Endometrium (tissue), 2 donors: Measurements from ENCODE around the gene AXL.
"Not testable (repeated sequence)": the region's sequence is repeated elsewhere in the genome, so short reads cannot be mapped to it uniquely, and the experiment has no call there.

ENCODE experiments used
- FAIRE-seq: peaks from 2 replicates; lab custom pipeline; 2012; peaks lifted over from hg19 to GRCh38; lab: Jason Lieb, UNC
- donor health status: control.
- donor health status: control.

The AXL gene

DNA sequence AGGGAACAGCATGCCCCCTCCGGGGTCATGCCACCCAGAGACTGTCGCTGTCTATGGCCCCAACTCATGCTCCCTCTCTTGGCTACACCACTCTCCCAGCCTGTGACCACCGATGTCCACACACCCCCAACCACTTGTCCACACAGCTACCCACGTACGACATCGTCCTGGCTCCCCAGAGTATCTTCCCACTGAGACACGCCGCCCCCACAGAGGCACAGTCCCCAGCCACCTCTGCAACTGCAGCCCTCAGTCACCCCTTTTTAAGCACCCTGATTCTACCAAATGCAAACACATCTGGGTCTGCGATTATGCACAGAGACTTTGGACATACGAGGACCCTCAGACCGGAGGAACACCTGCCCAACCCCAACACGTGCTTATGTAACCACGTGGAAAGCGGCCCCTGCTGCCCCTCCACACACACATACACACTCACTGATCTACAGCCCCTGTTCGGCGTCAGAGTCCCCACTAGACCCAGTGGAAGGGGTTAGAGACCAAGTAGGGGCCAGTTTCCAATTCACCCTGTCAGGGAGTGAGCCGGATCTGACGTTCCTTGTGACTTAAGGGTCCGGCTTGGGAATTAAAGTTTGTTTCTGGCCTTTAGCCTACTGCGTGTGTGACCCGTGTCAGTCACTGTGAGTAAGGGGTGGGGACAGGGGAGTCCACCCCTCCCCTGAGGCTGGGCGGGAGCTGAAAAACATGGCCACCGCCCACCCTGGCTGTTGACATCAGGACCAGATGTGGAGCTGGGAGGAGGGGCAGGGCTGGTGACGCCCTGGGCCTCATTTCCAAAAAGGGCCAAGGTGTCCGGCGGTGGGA, 11.9 kb upstream of the AXL start:
- FAIRE-seq, result no peak

DNA sequence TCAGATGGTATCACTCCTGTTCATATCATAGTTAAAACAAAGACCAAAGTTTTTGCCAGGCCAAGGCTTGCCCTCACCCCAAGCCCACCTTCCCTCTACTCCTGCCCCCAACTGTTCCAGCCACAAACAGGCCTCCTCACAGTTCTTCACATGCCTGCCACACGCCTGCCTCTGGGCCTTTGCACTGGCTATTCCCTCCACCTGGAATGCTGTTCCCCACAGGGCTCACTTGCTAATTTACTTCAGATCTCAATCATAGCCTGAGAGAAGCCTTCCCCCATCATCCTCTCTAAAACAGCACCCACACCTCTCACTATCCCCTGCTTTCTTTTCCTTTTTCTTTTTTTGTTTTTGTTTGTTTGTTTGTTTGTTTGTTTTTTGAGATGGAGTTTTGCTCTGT, 4.9 kb upstream of the AXL start:
- FAIRE-seq, result no peak

DNA sequence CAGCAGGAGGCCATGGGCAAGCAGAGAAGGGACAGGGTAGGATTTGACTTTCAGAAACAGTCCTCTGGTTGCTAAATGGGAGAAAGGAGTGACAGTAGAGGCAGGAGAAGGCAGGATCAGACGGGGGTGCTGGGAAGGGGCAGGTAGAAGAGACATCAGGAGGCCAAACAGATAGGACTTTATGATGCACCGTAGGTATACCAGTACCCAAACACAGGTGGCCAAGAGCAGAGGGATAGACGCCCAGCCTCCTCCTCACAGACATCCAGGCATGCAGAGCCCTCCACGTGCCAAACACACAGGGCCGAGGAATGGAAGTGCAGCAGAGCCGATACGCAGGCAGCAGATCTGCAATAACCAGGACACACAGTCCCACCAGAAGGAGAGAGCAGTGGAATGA, 1.3 kb upstream of the AXL start:
- no peak for FAIRE-seq

DNA sequence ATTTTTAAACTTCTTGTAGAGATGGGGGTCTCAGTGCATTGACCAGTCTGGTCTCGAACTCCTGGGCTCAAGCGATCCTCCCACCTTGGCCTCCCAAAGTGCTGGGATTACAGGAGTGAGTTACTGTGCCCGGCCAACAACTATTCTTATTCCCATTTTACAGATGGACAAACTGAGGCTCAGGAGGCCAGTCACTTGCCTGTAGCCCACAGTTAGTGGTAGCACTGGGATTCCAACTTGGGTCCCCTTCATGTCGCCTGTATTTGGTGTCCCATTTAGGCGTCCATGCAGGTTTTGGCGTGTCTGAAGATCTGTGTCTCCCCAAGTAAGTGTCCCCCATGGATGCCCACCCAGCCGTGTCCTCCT, 791 bp upstream of the AXL start:
- no peak for FAIRE-seq

DNA sequence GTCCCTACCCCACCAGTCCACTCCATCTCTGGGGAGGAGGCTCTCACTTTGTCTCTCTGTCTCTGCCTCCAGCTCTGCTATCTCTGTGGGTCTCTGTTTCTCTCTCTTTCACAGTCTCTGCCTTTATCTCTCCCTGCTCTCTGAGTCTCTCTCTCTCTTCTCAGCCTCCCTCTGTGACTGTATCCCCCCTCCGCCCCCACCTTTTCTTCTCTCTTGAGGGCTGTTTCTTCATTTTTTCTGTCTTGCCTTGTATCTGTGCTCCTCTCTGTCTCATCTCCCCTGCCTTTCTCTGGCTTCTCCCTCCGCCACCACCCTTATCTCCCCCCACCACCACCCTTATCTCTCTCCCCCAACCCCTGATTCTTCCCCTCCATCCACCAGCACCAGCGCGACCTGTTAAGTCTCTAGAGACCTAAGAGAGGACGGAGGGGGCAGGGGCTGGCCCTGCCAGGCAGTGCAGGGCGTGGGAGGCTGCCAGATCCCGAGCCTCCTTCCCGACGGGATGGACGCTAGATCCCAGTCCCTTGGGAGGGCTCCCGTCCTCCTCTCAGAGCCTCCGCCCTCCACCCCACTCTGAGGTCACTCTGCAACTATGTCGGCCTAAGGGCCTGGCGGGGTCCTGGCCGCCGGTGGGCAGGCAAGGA, 1.0 kb downstream of the AXL start:
- FAIRE-seq, result no peak

DNA sequence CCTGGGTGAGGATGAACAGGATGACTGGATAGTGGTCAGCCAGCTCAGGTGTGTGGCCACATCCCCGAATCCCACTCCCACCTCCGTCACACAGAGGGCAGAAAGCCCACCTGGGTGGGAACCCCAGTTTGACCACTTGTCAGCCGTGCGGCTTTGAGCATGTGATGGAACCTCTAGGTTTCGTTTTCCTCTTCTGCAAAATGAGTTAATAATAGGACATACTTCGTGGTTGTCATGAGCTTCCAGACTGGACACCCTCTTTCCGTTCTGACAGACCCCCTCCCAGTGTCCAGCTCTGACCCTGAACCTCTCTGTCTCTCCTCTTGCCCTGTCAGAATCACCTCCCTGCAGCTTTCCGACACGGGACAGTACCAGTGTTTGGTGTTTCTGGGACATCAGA, 1.8 kb downstream of the AXL start:
- FAIRE-seq, result no peak

DNA sequence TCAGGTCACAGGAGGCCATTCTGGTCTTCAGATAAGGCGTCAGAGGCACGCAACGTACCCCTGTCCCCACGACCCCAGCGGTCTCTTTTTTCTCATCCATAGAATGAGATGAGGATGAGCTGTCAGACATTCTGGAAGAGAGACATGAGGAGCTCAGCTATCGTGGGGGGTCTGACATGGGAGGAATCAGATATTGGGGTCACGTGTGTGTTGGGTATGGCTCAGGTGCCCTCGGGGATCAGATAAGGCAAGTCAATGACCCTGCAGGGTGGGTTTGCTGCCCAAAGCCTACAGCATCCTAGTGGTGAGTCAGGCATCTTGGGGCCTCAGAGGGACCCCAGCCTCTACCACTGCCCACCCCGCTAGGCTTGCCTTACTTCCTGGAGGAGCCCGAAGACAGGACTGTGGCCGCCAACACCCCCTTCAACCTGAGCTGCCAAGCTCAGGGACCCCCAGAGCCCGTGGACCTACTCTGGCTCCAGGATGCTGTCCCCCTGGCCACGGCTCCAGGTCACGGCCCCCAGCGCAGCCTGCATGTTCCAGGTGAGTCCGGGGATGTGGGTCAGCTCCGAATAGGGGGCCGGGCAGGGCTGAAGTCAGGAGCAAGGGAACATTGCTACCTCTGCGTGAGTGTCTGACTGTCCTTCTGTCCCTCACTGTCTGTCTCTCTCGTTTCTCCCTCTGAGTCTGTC, 2.6 kb downstream of the AXL start:
- FAIRE-seq, result no peak

DNA sequence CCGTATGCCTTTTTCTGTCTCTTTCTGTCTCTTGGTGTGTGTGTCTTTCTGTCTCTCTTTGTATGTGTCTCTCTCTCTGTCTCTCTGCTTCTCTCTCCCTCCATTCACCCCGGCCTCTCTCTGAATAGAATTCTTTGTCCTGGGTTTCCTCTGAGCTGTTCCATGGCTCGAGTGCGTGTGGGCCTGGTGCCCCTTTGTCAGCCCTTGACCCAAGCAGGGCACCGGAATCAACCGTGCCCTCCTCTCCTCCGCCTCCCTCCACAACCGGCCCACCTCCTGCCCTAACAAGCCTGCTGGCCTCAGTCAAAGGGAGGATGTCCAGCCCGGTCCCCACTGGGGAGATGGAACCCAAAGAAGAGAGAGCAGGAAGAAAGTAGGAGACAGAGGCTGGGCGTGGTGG, 3.2 kb downstream of the AXL start:
- no peak for FAIRE-seq

DNA sequence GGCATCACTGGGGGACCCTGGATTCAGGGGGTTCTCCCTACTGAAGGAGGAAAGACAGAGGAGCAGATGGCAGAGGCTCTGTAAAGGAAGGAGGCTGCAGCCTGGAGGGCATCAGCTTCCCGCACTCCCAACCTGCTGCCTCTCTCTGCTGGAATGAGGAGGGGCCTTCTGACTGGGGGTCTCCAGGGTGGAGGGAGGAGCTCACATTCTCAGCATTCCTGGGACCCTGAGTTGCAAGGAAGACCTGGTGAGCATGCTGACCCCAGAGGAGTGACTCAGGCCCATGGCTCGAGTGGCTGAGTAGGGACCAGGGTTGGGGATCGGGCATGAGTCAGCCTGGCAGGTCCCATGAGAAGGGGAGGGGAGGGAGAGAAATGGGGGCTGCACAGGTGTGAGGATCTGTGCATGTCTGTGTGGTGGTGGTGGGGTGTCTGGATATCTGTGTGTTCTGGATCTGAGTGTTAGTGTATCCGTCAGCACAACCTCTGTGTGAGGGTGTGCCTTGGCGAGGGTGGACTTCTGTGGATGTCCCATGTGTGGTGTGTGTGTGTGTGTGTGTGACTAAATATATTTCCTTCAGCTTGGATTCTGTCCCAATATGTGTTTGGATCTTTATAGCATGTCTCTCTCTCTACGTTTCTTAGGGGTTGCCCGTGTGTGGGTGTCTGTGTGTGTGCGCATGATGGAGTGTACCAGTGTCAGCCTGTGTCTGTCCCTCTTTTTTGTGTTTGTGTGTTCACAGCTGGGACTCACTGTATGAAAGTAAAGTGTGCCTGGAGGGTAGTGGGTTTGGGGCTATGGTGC, 4.6 kb downstream of the AXL start:
- FAIRE-seq, result no peak

DNA sequence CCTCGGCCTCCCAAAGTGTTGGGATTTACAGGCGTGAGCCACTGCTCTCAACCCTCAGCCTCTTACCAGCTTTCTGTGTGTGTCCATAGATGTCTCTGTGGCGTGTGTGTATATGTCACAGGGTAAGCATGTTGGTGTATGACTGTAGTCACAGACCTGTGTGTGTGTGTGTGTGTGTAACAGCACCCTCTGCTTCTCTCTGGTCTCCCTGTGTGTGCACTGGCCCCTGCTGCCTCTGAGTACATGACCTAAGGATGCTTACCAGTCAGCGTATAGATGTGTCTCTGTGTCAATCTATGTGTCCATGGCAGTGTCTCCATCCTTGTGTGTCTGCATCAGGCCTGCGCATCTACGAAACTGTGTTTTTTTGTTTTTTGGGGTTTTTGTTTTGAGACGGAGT, 5.6 kb downstream of the AXL start:
- no peak for FAIRE-seq

DNA sequence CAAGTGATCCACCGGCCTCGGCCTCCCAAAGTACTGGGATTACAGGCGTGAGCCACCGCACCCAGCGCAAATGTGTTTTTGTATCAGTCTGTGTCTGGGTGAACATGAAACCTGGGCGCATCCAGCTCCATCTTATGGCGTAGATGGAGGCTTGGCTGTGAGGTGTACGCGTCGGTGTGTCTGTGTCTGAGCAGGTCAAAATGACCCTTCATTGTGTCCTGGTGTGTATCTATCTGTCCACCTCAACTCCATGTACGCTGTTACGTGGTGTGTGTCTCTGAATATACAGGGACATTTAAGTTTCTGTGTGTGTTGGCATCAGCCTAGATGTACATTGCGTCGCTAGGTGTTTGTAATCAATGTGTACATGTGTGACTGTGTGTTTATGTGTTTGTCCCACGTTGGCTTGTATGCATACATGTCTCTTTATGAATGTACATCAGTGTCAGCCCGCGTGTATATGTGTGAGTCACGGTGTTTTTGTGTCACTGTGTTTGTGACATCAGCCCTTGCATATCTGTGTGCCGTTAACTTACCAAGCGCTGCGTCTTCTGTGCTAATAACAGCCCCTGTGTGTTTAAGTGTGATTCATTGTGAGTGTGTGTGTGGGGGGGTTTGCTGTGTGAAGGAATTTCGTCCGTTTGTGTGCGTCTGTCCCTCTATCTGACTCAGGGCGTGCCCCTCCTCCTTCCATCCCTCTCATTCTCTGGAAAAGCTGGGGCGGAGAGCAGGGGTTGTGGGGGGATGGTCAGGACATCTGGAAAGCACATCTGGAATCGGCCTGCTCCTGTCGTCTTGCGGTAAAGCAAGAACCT, 6.4 kb downstream of the AXL start:
- no peak for FAIRE-seq

DNA sequence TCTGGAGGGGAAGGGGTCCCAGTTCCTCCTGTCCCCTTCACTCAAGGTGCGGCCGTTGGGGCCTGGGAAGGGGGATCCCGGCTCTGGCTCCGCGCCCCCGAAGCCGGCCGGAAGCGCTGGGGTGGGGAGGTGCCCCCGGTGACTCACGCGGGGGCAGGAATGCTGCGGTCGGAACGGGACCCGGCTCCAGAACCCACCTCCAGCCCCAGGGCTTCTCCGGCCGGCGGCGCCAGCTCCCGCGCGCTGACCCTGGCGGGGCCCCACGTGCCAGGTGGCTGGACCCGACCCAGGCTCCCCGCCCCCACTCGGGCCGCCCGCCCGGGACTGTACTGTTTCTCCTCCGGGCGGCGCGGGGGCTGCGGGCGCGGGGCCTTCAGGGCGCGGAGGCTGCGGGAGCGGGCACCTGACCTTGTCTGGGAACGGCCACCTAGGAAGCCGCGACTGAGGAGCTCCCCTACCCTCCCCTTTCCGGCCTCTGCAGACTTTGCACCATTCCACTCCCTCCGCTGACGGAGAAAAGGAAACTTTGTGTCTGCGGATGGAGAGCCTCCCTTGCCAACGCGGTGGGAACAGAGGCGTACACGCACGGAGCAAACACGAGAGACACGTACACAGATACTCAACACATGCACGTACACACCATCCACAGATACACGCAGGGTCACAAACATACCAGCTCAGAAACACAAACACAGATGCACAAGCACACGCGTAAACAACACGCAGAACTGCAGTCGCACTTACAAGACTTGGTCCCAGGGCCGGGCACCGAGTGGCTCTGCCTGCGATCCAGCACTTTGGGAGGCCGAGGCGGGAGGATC, 7.2 kb downstream of the AXL start:
- no peak for FAIRE-seq

DNA sequence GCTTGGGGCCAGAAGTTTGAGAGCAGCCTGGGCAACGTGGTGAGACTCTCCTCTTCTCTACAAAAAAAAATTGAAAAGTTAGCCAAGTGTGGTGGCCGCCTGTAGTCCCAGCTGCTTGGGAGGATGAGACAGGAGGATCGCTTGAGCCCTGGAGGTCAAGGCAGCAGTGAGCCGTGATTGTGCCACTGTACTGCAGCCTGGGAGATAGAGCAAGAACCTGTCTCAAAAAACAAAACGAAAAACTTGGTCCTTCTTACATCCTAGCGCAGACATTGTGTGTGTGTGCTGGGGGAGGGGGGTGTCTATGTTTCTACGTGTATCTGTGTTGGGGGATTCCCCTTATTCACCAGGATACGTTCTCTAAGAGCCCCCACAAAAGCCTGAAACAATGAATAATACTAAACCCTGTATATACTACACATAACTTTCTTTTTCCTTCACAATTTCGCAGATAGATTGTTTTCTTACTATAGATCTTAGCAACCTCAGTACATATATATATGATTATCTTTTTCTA, 7.9 kb downstream of the AXL start:
- FAIRE-seq, result no peak

DNA sequence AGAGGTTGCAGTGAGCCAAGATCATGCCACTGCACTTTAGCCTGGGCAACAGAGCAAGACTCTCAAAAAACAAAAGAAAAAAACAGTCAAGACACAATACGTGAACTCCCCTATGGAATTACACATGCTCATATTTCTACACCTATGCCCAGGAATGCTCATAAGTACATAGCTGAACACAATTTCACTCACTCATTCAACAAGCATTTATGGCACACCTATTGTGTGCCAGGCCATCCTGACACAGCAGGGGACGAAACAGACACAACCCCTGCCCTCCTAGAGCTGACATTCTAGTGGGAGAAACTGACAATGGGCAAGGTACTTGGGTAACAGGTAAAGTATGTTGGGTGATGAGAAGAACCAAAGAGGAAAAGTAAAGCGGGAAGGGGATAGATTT, 9.5 kb downstream of the AXL start:
- FAIRE-seq, result no peak

DNA sequence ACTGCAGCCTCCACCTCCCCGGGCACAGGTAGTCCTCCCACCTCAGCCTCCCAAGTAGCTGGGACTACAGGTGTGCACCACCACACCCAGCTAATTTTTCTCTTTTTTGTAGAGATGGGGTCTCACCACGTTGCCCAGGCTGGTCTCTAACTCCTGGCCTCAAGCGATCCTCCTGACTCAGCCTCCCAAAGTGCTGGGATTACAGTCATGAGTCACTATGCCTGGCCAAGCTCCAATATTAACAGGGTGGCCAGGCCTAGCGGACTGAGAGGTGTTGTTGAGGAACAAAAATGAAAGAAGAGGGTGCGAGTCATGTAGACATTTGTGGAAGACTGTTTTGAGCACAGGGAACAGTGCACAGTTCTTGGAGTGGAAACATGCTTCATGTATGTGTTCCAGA, 10.3 kb downstream of the AXL start:
- not testable (repeated sequence) for FAIRE-seq

DNA sequence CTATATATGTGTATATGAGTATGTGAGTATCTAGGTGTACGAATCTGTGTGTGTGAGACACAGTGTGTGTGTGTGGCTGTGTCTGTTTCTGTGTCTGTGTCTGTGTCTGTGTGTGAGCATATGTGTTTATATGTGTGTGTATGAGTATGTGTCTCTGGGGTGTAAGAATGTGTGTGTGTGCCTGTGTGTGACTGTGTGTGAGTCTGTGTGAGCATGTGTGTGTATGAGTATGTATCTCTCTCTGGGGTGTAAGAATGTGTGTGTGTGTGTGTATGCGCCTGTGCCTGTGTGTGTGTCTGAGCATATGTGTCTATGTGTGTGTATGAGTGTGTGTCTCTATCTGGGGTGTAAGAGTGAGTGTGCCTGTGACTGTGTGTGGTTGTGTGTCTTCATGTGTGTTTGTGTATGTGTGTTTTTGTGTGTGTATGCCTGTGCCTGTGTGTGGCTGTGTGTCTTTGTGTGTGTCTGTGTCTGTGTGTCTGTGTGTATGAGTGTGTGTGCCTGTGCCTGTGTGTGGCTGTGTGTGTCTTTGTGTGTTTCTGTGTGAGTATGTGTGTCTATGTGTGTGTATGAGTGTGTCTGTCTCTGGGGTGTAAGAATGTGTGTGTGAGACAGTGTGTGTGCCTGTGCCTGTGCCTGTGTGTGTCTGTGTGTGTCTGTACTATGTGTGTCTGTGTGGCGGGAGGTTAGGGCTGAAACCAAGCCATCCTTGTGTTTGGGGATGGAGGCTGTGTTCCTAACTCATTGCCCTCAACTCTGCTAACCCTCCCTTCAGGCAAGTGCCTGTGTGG, 11.2 kb downstream of the AXL start:
- no peak for FAIRE-seq

DNA sequence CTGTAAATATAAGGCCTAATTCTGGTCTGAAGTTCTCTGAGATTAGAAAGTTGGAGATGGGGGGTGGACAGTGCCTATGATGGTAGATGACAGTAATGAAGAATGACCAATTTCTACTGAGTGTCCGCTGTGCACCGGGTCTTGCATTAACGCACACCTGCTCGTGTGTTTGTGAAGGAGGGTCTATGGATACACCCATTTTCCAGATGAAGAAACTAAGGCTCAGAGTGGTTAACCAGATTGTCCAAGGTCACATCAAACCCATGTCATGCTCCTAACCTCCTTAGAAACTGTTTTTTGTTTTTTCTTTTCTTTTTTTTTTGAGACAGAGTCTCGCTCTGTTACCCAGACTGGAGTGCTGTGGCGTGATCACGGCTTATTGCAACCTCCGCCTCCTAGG, 13.7 kb downstream of the AXL start:
- no peak for FAIRE-seq

DNA sequence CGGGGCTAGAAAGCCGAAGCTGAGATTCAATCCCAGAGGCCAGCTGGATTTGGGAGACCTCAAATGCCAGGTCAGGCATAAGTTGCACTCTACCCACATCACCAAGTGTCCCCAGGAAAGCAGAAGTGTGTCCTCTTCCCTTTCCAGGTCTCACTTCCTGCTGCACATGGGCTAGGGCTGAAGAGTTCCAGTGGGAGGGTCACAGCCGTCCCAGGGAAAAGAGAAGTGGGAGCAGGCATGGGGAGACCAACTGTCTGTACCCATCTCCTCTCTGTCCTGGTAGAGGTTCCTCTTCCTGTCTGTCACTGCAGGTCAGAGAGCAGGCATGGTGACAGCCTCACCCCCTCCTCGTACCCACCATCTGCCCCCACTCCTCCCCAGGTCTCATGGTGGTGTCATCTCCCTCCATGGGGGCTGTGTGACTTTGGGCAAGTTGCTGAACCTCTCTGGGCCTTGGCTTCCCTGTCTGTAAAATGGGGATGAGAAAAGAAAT, 14.8 kb downstream of the AXL start:
- no peak for FAIRE-seq

DNA sequence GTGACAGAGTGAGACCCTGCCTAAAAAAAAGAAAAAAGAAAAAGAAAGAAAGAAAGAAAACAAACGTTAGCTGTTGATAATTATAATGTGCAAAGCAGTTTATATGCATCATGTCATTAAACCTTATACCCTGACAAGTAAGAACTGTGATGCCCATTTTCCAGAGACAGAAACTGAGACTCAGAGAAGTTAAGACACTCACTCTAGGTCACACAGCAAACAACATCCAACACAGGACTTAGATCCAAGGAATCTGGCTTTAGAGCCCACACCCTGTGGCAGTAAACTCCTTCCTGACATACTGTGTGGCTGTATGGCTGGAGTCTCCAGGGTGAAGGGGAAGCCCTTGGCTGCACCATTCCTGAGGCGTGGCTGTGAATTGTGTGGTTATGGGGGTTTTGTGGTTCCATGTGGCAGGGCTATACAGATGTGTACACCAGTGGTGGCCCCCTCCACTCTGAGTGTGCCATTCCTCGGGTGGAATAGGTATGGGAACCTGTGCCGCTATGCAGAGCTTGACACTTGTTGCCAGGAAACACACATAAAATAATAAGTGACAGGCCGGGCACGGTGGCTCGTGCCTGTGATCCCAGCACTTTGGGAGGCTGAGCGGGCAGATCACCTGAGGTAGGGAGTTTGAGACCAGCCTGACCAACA, 15.6 kb downstream of the AXL start:
- no peak for FAIRE-seq
